T-helper 1 cell (primary cell): ENCODE measurements around the gene DEDD2.

Source experiments
- DNase-seq, 5 donors: peaks; one replicate each; pipeline ENCODE4 v3.0.0-alpha.2; 2012 to 2020

The DEDD2 gene

GRCh38 chr19:42169486-42170413, 47.7 kb downstream of the DEDD2 start:
- no peak for DNase-seq

DNA sequence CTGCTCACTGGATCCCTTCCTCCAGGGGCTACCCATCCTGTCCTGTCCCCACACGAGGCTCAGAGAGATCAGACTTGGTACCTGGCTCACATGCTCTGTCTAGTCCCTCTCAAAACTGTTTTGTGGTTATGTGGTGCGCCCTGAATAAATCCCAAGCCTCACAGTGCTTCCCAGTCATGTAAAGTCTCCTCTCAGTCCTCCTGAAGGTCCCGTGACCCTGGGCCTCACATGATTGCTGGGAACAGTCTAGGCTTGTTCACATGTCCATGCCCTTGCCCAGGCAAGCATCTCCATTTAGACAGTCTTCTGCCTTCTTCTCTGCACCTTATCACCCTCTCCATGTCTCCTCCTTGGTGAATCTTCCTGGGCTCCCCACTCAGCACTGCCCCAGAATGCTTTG, 49.3 kb downstream of the DEDD2 start:
- no peak for DNase-seq

DNA sequence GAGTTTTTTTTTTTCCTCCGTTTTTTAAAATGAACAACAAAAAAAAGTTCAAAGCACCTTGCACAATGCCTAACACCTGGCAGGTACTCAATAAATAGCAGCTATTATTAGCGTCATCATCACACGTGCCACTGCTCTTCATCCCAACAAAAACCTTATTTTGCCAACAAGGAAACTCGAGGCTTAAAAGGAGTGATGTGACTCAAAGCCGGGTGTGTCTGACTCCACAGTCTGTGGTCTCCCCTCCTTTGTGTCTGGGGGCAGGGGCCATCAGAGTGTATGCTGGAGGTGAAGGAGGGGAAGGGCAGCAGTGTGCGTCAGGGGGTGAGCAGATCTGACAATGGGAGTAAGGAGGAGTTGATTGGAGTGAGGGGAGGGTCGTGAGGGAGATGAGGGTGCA, 51.2 kb downstream of the DEDD2 start:
- DNase-seq, result no peak

GRCh38 chr19:42165146-42165545, 52.3 kb downstream of the DEDD2 start:
- no peak for DNase-seq

GRCh38 chr19:42161616-42162263, 55.7 kb downstream of the DEDD2 start:
- no peak for DNase-seq

GRCh38 chr19:42159942-42160341, 57.5 kb downstream of the DEDD2 start:
- DNase-seq, result no peak

DNA sequence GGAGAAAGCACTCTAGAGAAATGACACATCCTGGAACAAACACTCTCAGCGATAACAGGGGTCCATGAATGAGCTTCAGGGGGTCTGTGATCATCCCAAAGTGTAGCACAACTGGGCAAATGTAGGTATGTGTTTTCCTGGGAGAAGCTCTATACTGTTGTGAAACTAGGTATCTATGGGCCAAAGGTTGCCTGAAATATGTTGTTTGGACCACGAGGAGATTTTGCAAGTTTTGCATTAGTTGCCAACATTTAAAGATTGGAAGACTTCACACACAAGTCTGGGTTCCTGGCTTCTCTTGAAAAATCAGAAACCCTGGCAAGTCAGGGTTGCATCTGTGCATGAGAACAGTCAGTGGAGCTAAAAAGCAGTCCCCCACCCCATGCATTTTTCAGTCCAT, 58.6 kb downstream of the DEDD2 start:
- no peak for DNase-seq

- no peak for DNase-seq
Measured at GRCh38 chr19:42156571-42156970, 60.9 kb downstream of the DEDD2 start.

DNA sequence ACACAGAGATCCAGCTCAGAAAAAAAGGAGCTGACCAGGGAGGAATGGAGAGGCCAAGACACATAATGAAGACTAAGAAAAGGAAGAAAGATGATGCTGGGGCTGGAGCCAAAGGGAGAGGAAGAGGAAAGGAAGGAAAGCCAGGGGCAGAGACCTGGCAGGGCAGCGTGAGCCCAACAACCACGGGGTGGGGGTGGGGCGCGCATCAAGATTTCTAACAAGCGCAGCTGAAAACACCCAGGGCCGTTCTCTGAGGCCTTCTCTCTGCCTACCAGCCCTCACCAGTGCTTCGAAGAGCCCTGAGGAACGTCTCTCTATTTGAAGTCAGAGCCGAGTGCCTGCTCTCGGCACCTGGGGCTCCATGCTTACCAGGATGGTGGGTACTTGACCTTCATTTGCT, 61.7 kb downstream of the DEDD2 start:
- no peak for DNase-seq

GRCh38 chr19:42154471-42155323, 62.8 kb downstream of the DEDD2 start:
- DNase-seq, result no peak

DNA sequence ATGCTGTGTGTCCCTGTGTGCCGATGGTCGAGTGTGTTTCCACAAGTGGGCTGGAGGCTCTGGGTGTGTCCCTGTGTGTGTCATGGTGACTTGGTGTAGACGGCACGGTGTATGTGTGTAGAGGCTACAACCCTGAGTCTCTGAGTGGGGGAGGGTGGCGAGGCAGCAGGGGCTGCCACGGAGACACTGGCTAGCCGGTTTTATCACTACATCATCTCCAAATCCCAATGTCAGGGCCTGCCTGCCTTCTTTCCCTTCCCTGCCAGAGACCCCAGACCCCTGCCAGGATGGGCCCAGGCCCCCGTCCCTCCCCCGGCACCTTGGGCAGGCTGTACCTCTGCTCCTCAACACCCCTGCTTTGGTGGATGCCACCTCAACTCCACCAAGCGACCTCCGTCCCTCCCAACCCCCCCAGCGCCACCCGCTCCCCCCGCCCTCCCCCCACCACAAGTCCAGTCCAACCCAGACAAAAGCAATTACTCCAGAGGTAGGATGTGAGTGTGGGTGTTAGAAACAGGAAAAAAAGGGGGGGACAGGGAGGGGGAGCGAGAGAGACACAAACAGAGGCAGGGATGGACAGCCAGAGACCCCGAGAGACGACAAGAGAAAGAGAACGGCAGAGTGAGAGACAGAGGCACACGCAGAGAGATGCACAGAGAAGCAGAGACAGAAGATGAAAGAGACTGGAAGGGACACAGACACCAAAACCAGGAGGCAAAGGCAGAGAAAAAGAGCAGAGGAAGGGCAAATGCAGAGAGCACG, 63.6 kb downstream of the DEDD2 start:
- DNase-seq, result no peak

- DNase-seq, result no peak
Measured at GRCh38 chr19:42152910-42153671, 64.4 kb downstream of the DEDD2 start.

DNA sequence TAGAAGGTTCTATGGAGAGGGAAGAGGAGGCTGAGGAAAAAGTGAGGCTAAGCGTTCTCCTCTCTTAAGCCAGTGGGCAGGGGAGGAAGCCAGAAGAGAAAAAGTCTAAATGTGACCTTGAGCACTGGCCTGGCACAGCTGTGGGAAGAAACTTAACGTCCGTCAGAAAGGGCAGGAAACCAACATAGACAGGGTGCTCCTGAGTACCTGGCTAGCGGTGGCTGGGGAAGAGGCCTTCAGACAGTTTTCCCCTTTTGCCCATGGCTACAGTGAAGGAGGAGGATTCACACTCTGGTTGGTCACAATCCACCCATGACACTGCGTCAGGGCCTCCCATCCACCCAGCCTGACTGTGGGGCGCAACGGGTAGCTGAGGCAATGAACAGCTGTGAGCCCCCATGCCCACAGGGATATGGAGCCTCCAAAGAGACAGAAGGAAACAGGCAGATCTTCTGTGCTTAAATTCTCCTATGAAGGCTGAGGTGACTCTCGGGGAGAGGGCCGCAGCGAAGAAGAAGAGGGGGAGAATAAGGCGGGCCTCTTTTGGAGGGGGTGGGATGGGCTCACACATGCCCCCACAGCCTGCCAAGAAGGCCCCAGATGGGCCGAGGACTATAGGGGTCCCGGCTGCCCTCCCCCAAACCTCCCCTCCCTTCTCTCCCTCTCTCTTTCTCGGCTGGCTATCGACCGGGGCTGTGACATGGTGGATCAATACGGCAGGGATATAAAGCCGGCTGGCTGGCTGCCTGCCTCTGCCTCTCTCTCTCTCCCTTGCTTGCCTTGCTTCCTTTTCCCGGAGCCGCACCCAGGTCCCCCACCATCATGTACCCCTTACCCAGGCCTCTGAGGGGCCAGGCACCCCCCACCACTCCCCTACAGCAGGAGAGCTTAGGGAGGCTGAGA, 65.4 kb downstream of the DEDD2 start:
- DNase-seq, result no peak

GRCh38 chr19:42150911-42151361, 66.5 kb downstream of the DEDD2 start:
- no peak for DNase-seq

- no peak for DNase-seq
Measured at GRCh38 chr19:42150364-42150763, 67.1 kb downstream of the DEDD2 start.

- no peak for DNase-seq
Measured at GRCh38 chr19:42149447-42150202, 67.9 kb downstream of the DEDD2 start.
